HG03097 (cell line): ENCODE data around the gene BIRC6.

Experiments
- ATAC-seq: cut with Tn5 transposase; IDR thresholded peaks from one replicate; pipeline ENCODE4 v1.9.1; 2021; ENCODE audit not compliant: unreplicated experiment, low FRiP score

BIRC6 gene

DNA sequence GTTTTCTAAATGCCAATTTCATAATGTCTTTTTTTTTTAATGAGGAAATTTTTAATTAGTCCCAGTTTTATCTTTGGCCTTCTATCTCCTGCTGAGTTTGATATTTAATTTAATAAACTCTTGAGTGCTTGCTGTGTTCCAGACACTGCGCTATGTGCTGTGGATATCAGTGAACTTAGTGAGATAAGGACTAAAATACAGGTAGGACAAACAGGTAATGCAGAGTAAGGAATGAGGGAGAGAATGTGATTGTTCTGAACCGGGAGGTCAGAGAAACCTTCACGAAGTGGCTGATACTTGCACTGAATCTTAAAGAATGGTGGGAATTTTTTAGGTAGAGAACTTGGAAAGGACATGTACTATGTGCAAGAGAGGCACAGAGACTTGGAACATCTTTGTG is 299.2 kb downstream of the BIRC6 start:
- no peak for ATAC-seq

DNA sequence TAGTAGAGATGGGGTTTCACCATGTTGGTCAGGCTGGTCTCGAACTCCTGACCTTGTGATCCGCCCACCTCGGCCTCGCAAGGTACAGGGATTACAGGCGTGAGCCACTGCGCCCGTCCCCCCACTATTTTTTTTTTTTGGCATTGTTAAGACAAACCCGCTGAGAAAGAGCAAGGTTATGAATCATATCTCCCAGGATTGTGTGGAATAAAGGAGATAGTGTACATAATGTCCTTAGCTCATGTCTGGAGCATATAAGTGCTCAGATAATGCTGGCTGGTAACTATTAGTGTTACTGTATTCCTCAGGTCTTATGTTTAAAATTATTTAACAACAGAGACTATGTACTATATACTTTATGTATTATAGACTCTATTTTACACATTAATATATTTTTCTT is 307.0 kb downstream of the BIRC6 start:
- ATAC-seq = no peak

DNA sequence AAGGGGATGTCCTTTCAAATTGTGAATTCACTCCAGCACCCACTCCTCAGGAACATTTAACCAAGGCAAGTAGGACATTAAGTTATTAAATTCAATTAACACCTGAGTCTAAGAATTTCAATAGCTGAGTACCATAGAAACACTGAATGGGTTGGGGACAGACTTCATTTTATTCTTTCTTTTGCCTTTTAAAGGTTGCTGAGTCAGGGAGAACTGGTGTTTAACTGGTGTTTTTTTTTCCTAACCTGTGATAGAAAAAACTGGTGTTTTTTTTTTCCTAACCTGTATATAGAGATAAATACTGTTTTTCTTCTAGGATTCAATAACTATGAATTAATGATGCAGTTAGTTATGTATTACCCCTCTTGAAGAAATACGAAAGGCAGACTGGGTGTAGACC is 309.9 kb downstream of the BIRC6 start:
- no peak for ATAC-seq

DNA sequence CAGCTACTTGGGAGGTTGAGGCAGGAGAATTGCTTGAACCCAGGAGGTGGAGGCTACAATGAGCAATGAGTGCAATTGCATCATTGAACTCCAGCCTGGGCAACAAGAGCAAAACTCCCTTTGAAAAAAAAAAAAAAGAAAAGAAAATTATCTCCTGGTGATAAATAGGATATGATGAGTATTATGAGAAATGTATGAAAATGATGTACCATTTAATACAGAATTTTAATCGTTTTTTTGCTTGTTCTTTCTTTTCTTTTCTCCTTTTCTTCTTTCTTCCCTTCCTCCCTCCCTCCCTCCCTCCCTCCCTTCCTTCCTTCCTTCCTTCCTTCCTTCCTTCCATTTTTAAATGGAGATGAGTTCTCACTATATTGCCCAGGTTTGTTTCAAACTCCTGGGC is 311.4 kb downstream of the BIRC6 start:
- no peak for ATAC-seq
